Endometrial microvascular endothelial cells (primary cell): ENCODE measurements around the gene NPC2. TPM values are rescaled to one million over a fixed set of nuclear protein-coding genes. Genes with fewer than 3 reads are reported as not detected.
"Not testable (repeated sequence)": the region's sequence is repeated elsewhere in the genome, so short reads cannot be mapped to it uniquely, and the experiment has no call there.

Experiments
- in situ Hi-C: cut with HindIII; loops from 2 replicates; pipeline ENCODE4 v1.10.0; 2017; ENCODE audit warnings: low sequenced_read_pairs, low pct_unique_long_range_greater_than_20kb; ENCODE audit errors: inconsistent ontology term
- total RNA-seq: library from RNA; depleted of rRNA; stranded (reverse); fragments of >200 nt; gene quantifications from one replicate; pipeline ENCODE4 v1.2.3, GENCODE V29; 2015; ENCODE audit errors: inconsistent ontology term

Gene NPC2
- total RNA-seq, 1 donor from 2014 or later: 942 TPM

DNA sequence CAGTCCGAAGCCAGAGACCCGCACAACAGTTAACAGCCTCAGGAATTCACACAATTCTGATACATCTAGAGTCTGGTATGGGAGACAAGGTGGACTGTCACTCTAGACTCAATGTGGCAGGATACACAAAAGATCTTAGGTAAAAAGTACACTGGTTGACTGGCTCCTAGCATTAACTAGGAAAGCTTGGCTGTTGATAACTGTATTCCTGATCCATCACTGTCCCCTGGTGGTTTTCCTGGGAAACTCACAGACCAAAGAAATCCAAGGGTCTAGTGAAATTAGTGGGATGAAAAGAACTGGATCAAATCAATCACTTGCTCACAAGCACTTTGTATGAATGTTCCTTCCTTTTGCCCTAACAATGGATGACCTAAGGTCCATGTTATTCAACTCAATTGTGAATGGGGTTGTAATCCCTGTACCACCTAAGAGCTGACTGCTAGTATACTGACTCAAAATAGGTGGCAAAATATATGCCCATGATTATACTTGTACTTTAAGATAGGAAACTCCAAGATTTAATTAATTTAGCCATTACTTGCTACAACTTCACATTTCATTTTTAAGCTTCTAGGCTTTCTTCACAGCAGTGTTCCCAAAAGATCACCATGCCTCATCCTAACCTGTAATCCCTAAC is 14.0 kb downstream of the NPC2 start:
- in situ Hi-C loops: no loop called here

DNA sequence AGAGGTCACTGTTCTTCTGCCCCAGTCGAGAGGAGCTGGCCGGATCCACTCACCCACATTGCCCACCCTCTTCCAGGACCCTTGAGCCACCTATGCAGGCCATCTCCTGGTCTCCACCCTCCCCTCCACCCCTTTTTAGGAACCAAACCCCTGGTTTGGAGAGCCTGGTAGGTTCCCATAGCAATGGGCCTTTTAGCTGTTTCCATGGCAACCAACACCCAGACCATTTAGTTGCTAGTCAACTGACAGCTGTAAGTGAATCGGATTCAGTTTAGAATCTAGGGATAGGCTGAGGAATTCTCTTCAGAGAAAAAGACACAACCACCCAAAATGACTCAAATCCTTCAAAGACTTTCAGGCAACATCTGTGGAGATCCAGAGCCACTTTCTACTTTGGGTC is 16.5 kb downstream of the NPC2 start:
- in situ Hi-C loops: no loop called here

DNA sequence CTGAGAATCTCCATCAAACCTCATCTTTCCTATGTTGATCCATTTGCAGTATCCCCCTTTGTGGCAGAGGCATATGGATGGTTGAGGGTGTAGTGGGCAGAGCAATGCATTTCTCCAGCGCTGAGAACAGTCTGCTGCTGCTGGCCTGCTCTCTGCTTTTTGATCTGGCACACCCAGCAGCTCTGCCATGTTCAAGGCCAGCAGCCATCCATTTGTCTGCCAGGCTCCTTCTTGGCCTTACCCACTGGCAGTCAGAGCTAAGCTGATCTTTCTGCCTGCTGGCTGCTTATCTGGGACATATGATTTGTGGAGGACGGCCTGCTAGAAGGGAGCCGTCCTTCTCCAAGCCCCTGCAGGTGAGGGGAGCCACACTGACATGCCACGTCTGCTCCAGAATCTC is 17.0 kb downstream of the NPC2 start:
- in situ Hi-C loops: no loop called here

DNA sequence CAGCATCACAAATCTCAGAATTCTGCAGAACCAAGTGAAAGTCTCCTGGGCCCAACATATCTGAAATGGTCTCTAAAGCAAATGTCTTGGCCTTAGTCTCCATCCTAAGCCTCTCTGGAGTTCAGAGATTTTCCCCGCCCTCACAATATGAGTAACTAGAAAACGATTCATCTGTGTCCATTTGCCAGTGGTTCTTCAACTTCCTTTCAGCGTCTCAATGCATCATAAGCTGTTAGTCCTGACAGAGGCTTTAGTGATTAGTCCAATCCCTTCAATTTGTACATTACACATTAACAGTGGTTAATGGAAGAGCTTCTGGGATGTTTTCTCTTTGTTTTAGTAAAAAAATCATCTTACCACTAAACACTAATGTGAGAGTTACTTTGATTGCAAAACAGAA is 17.4 kb downstream of the NPC2 start:
- in situ Hi-C loops: no loop called here

DNA sequence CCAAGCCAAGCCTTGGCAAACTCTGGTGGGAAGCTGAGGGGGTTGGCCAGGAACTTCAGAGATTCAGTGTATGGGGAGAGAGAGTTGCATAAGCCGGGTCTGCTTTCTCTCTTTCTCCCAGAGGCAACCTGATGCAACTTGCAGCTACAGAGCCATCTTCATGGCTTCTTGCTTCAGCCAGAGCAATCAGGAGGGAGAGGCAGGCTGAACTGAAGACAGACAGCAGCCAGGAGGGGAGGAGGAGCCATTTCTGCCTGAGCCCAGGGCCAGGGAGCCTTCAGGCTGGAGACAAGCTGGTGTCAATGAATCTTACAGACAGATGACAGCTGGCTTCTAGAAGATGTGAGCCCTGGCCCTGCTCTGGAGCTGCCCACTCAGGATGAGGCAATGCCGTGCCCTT is 18.7 kb downstream of the NPC2 start:
- in situ Hi-C loops: no loop called here

DNA sequence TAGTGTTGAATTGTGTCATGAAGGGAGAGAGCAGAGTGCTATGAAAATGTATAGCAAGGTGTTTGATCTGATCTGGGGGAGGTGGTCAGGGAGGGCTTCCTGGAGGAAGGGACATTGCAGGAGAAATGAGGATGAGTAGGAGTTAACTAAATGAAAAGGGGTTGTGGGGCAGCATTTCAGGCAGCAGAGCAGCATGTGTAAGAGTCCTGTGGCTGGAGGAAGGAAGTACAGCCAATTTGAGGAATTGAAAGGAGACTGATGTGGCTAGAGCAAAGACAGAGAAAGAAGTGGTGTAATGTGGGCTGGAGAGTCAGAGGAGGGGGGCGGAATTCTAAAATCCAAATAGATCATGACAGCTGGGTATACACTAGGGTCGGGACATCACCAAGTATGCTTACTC is 20.5 kb downstream of the NPC2 start:
- in situ Hi-C loops: no loop called here

DNA sequence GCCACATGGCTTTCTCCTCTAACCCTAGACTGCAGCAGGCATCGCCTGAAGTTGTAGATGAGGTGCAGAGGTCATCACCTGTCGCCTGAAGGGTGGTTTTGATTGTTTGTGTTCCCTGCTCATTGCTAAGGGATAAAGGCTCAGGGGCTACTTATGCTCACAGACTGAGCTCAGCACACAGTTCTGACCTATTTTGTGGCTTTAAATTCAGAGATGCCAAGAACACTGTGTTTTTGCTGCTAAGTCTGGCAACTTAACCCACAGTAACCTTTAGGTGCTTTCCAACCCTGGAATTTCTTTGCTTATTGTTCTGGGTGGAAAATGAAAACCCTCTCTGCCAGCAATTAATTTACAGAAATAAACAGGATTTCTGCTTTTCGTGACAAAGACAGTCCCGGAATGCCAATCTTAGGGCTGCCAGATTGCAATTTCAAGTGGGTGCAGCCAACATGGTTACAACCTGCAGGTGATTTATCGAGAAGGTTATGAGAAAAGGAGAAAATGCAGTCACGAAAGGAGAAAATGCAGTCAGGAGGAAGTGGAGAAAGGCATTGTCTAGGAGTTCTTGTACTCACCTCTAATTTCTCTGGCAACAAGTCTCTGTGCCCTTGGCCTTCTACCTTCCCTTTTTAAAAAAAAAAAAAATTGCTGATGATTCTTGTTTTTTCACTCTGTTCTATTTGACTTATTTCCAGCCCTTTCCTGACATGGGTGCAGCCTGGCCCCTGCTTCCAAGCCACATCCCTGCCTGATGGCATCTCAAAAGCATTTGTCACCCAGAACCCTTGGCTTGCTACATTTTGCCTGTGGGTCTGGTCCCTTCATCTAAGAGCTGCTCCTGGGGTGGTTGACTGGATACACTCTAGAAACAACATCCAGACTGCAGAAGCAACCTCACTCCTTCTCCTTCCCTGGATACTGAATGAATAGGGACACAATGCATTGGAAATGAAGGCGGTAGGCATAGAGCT is 23.3 kb downstream of the NPC2 start:
- in situ Hi-C loops: no loop called here

DNA sequence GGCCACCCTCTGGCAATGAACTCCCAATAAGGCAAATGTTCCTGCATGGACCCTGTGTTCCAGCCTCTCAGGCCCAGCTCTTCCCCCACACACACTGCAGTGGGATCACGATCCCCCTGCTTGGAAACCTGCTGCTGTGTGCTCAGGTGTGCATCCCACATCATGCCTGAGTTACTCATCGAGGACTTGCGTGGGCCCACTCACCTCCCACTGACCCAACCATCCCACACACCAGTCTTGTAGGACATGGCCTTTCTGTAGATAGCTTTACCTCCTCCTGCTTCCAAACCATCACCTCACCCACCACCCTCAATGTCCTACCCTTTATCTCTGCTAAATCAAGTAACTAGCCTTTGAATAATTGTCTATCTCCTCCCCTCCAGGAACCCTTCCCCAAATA is 24.6 kb downstream of the NPC2 start:
- in situ Hi-C loops: no loop called here

DNA sequence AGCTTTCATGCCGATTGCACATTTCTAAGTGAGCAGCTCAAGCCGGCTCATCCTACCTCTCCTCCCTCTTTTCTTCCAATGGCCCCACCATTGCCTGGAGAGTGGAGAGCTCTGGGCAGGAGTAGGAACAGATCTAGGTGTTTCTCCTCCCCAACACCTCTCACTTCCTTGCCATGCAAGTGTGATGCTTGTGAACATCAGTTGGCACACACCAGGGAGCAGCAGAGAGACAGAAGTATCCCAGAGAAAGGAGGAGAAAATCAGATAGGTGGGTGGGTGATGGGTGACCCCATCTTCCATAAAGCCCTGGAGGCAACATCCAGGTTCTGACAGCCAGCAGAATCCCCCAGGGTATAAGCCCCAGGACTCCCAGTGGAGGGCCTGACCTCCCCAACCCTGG is 27.8 kb downstream of the NPC2 start:
- in situ Hi-C loops: no loop called here

DNA sequence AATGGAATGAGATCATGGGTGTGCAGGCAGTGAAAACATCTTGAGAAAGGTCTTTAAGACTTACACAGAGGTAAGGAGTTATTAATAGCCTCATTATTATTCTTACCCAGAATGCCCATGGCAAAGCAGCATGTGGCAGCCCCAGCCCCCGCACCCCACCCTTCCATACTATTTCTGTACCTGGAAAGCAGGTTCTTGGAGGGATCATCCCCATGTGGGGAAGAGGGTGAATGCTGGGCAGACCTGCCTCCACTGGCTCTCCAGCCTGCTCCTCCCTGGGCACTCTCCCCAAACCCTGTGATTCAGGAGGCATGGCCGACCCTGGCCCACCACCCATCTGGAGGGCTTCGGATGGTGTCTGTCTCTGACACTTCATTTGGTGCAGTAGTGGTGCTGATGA is 28.3 kb downstream of the NPC2 start:
- in situ Hi-C loops: no loop called here

DNA sequence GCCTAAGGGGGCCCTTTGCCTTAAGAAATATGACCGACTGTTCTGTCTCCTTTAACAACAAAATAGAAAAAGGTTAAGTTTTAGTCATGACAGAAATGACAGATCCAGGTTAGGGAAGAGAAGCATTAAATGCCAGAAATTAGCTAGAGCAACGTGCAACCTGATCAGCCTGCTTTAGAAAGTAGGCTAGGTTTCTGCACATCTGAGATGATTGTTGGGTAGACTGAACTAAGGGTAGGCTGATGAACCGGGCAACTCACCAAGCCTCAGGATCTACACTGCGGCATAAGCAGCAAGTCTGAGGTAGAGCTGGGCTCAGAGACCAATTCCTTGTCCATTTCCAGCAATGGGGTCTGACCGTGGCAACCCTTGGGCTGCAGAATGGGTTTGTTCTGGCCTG is 29.4 kb downstream of the NPC2 start:
- in situ Hi-C loops: no loop called here

DNA sequence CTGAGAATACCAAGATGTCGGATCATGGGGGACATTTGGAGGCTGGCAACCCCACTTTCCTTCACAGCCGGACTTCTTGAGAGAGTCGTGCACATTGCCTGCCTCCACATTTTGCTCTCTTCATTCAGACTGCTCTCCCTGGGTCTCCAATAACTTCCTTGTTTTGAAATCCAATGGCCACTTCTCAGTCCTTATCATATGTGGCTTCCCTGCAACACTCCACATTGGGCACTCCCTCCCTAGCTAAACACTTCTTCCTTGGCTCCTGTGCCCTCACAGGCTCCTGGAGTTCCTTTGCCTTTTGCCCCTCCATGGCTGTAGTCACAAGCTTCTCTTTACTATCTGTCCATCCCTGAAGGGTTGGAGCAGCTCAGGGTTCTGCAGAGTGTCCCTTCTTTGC is 30.1 kb downstream of the NPC2 start:
- in situ Hi-C loops: no loop called here

DNA sequence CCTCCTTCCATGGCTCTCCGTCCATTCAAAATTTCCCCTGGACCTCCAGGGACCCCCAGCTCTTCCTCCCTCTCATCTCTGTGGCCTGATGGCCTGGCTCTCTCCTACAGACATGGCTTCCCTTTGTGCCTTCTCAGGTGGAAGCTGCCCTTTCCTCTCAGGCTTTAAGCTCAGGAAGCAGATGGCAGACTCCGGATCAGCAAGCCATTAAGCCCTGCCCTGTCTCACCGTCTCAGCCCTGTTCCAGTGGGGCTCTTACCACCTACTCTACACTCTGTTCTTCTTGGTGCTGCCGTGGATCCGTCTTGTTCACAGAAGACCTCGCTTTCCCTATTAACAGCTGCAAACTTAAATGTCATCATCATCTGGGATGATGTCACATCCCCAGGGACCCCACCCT is 33.1 kb downstream of the NPC2 start:
- in situ Hi-C loops: no loop called here

DNA sequence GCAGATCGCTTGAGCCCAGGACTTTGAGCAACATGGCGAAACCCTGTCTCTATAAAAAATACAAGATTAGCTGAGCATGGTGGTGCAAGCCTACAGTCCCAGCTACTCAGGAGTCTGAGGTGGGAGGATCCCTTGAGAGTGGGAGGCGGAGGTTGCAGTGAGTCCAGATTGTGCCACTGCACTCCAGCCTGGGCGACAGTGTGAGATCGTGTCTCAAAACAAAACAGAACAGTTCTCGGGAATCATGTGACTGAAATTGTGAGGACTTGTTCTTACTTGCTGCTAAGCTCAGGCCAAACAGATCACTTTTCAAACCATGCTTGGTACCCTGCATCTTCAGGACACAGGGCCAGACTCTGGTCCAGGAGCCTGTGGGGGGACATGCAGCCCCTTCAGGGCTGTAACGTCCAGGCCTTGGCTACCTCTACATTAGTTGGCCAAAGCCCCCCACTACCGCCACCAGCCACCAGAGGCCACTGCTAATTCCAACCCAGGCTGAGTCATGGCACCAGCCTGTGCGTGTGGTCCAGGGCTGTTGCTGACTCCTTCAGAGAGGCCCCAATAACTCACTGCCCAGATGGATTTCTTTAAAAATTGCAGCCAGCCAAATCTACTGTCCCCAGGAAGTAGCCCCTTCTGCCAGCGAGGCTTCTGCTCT is 33.7 kb downstream of the NPC2 start:
- in situ Hi-C loops: no loop called here

DNA sequence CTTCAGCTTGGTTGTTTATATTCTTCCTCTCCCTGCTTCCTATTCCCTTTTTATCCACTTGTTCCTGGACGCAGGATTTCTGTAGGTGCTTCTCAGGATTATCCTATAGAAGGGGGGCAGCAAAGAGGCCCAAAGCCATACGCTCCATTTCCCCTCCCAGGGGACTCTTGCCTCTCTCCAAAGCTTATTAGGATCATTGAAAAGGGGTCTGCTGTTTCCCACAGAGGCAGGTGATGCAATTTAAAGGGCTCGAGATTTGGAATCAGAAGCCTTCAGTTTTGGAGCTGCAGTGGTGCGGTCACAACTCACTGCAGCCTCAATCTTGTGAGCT is 35.6 kb downstream of the NPC2 start:
- in situ Hi-C loops: no loop called here

DNA sequence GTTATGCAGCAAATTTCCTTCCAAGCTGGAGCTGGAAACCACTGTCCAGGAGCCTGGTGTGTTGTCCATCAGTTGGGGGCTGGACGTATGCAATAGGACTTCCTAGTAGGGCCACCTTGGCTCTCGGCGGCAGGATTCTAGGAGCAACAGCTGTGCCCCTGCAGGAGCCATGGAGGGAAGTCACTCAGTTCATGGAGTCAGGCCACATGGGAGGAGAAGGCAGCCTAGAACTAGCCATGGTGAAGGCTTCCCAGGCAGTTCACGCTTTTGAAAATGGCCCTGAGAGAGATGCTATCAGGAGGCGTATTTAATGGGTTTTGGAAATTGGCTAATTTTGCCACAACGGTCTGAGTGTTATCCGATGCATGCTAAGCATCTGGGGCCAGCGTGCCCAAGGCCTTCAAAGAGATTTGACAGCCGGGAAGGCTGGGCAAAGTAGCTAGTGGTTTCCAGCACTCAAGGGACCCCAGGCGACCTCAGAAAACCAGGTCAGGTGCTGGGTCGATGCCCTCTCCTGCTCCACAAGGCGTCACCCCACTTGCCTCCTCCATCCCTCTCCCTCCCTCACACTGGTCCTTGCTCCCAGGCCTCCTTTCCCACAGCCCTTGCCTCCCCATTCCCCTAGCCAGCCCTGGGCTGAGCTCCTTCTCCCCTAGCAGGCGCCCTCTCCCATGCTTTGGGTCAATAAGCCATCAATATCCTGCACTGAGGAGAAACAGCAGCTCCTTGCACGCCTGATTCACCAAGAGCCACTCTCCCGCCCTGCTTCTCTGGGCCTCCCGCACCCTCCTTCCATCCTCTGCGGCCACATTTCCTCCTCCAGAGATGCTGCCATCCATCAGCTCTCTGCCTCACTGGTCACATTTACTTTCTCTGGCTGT is 36.2 kb downstream of the NPC2 start:
- in situ Hi-C loops: no loop called here

DNA sequence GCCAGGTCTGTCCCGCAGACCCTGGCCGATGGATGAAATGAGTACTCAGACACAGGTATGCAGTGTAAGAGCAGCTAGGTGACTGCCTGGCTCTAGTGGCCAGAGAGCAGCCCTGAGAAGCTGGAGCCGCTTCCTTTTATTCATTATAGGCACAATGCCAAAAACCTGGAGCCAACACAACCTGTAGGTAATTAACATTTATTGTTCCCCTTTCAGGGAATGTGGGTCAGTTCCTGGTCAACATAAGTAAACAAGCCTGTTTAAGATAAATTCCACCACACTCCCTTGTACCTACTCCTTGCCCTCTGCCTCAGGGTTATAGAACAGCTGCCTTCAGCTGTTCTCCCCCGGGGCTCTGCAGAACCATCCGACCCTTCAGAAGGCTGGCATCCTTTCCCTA is 38.7 kb downstream of the NPC2 start:
- in situ Hi-C loops: not testable (repeated sequence)

DNA sequence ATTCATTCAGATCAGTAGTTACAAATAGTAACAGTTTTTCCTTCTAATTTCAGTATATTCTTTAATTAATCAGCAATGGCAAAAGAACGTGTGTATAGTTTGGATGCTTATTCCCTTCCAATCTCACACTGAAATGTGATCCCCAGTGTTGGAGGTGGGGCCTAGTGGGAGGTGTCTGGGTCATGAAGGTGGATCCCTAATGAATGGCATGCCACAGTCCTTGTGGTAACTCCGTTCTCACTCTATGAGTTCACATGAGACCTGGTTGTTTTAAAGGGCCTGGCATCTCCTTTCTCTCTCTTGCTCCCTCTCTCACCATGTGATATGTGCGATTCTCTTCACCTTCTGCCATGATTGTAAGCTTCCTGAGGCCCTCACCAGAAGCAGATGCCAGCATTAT is 48.2 kb downstream of the NPC2 start:
- in situ Hi-C loops: no loop called here

DNA sequence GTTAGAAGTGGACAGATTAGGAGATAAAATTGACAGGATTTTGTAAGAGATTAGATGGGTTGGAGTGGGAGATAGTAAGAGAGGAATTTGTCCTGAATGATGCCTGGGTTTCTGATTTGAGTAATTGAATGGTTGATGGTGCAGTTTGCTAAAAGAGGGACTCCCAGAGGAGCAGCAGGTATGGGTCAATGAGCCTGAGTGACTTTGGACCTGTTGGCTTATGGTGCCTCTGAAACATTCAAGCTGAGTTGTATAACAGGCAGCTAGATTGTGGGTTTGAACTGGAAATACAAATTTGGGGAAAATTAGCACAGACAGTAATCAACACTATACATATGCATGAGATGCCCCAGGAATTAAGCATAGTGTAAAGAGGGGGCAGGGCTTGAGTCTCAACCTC is 50.3 kb downstream of the NPC2 start:
- in situ Hi-C loops: no loop called here
